ENCODE results near the gene KDM1A. TPM values are rescaled to one million over a fixed set of nuclear protein-coding genes. Genes with fewer than 3 reads are reported as not detected.

Gene KDM1A
- polyA plus RNA-seq, 1 experiment = 91.8 TPM

DNA sequence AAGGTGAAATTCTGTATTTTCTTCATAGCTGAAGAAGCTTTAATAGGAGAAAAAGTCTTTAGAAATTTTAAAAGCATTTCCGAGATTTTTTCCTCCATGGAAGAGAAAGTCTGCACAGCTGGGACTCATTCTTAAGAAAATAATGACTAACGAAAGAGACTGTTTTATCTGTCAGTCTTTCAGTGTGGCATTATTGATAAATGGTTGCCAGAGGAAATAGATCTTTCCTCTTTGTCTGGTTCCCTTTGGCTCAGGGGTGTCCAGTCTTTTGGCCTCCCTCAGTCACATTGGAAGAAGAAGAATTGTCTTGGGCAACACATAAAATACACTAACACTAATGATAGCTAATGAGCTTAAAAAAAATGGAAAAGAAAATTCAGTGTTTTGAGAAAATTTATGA, 49.9 kb downstream of the KDM1A start:
- no peak for DNase-seq (ENCODE audit: low read depth, low spot score)
- H3K27ac ChIP-seq (ENCODE audit: low read depth, low read length) = no peak overlapping the region
- H3K27me3 ChIP-seq (ENCODE audit: control insufficient read depth, insufficient read depth, low read length) = no peaks in the 10 kb centered on the region
- no peaks in the 10 kb centered on the region for H3K9me3 ChIP-seq (ENCODE audit: control insufficient read depth, insufficient read depth, low read length)
- ChIA-PET CTCF (interaction anchor here (0.8 to 1.4 kb wide), 2 partner anchors 10 to 29 kb away, joined by 3 to 5 read pairs; no protein-coding TSS in a partner anchor), POLR2A (no interaction called here)
- TF ChIP-seq, protein P1, sequence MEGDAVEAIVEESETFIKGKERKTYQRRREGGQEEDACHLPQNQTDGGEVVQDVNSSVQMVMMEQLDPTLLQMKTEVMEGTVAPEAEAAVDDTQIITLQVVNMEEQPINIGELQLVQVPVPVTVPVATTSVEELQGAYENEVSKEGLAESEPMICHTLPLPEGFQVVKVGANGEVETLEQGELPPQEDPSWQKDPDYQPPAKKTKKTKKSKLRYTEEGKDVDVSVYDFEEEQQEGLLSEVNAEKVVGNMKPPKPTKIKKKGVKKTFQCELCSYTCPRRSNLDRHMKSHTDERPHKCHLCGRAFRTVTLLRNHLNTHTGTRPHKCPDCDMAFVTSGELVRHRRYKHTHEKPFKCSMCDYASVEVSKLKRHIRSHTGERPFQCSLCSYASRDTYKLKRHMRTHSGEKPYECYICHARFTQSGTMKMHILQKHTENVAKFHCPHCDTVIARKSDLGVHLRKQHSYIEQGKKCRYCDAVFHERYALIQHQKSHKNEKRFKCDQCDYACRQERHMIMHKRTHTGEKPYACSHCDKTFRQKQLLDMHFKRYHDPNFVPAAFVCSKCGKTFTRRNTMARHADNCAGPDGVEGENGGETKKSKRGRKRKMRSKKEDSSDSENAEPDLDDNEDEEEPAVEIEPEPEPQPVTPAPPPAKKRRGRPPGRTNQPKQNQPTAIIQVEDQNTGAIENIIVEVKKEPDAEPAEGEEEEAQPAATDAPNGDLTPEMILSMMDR (IDR thresholded peaks at IDR 0.05; ENCODE audit: low read depth, low read length) = no peak
- H3K4me3 ChIP-seq (ENCODE audit: low read depth, low read length) = no peak overlapping the region

DNA sequence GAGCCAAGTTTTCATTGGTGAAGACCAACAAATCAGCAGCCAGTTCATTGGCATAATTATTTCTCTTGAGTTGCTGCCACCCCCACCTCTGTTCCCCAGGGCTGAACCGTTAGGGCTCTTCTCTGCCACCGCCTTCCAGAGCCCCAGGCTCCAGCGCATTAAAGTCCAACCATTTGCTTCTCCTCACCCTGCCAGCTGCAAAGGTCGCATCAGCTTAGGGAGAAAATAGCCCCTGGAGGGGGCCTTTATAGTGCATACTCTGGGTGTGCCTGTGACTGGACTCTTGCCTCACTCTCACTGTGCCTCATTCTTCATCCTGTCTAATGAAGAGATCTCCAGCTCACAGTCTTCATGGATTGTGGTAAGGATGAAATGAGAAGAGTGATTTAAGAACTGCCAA, 50.4 kb downstream of the KDM1A start:
- ChIA-PET CTCF (interaction anchor here (0.8 to 1.4 kb wide), 2 partner anchors 11 to 29 kb away, joined by 3 to 5 read pairs; no protein-coding TSS in a partner anchor), POLR2A (no interaction called here)
- DNase-seq (ENCODE audit: low read depth, low spot score) = no peak
- no peaks in the 10 kb centered on the region for H3K9me3 ChIP-seq (ENCODE audit: control insufficient read depth, insufficient read depth, low read length)
- H3K27me3 ChIP-seq (ENCODE audit: control insufficient read depth, insufficient read depth, low read length) = no peaks in the 10 kb centered on the region
- H3K4me3 ChIP-seq (ENCODE audit: low read depth, low read length) = no peak overlapping the region
- TF ChIP-seq, protein P1 (IDR thresholded peaks at IDR 0.05; ENCODE audit: low read depth, low read length) = no peak
- H3K27ac ChIP-seq (ENCODE audit: low read depth, low read length) = no peak overlapping the region

DNA sequence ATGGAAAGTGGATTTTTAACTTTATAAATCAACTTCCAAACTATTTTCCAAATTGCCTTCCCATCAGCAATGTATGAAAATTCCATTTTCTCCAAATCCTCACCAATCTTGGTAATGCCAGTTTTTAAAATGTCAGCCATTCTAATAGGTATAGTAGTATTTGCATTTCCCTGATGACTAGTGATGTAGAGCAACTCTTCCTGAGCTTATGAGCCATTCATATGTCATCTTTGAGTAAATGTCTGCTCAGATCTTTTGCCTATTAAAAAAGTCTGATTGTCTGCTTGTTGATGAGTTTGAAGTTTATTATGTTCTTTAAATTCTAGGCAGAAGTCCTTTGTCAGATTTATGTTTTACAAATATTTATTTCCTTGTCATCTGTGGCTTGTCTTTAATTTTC, 54.7 kb downstream of the KDM1A start:
- no peak for DNase-seq (ENCODE audit: low read depth, low spot score)
- ChIA-PET POLR2A (no interaction called here), CTCF (no interaction called here)
- no peak overlapping the region for H3K4me3 ChIP-seq (ENCODE audit: low read depth, low read length)
- H3K27me3 ChIP-seq (ENCODE audit: control insufficient read depth, insufficient read depth, low read length) = no peaks in the 10 kb centered on the region
- no peaks in the 10 kb centered on the region for H3K9me3 ChIP-seq (ENCODE audit: control insufficient read depth, insufficient read depth, low read length)
- H3K27ac ChIP-seq (ENCODE audit: low read depth, low read length) = no peak overlapping the region
- TF ChIP-seq, protein P1 (IDR thresholded peaks at IDR 0.05; ENCODE audit: low read depth, low read length) = no peak

DNA sequence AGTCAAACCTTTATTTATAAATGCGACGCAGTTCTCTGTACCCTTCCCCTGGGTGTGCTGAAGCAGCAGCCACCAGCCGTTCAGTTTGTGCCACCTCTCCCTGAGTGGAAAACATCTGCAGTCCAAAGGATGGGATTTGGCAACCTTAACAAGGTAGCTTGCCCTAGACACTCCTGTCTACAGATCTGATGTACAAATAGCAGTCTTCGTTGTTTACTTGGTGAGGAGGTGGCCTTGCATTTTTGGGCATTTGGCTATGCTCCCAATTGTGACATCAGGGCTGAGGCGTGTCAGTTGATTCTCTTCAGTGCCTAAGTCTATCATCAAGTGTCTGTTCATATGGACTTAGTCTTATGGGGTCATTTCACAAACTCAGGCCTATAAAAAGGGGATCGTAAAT, 59.8 kb downstream of the KDM1A start:
- ChIA-PET POLR2A (no interaction called here), CTCF (interaction anchor here (0.7 to 1.9 kb wide), 2 partner anchors 106 to 119 kb away, joined by 6 to 8 read pairs; no protein-coding TSS in a partner anchor)
- TF ChIP-seq, protein P1 (IDR thresholded peaks at IDR 0.05; ENCODE audit: low read depth, low read length) = no peak
- no peak for DNase-seq (ENCODE audit: low read depth, low spot score)
- Histone ChIP-seq H3K27me3 (ENCODE audit: control insufficient read depth, insufficient read depth, low read length) (no peaks in the 10 kb centered on the region), H3K9me3 (ENCODE audit: control insufficient read depth, insufficient read depth, low read length) (no peaks in the 10 kb centered on the region), H3K4me3 (ENCODE audit: low read depth, low read length) (no peak overlapping the region), H3K27ac (ENCODE audit: low read depth, low read length) (no peak overlapping the region)

DNA sequence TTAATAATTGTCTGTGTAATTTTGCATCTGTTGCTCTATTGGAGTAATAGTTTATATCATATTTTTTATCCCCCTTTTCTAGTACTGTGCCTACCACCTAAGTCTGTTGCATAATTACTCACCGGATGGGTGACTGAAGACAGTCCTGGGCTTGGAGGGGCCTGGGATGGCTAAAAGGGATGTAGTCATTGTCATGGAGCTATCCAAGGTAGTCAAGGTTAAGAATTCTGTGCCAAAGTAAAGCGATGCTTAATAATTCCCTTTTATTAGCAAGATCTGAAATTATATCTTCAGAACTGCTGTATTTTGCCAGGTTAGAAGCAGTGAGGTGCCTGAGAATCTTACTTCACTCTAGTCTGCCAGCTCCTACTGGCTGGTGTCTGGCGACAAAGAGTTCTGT, 61.6 kb downstream of the KDM1A start:
- POLR2A ChIA-PET = interaction anchor here (0.5 kb wide), 1 partner anchor 137 kb away, joined by 6 read pairs; no protein-coding TSS in a partner anchor
- Histone ChIP-seq H3K4me3 (ENCODE audit: low read depth, low read length) (no peak overlapping the region), H3K9me3 (ENCODE audit: control insufficient read depth, insufficient read depth, low read length) (no peaks in the 10 kb centered on the region), H3K27me3 (ENCODE audit: control insufficient read depth, insufficient read depth, low read length) (no peaks in the 10 kb centered on the region), H3K27ac (ENCODE audit: low read depth, low read length) (no peak overlapping the region)
- DNase-seq (ENCODE audit: low read depth, low spot score) = no peak
- CTCF ChIA-PET = interaction anchor here (1.6 kb wide), 1 partner anchor 104 kb away, joined by 10 read pairs; no protein-coding TSS in a partner anchor
- TF ChIP-seq, protein P1 (IDR thresholded peaks at IDR 0.05; ENCODE audit: low read depth, low read length) = no peak

All from AG04450 (cell line).